ENCODE data around the gene FKBP8.

GRCh38 chr19:18539372-18539771 is 4.0 kb downstream of the FKBP8 start:
- TF ChIP-seq CTCF (IDR thresholded peaks at IDR 0.05; ENCODE audit: poor library complexity) (no peak), EZH2phosphoT487 (IDR thresholded peaks at IDR 0.05; ENCODE audit: low read depth, severe bottlenecking, unreplicated experiment) (no peak)
